GM18519 (cell line): ENCODE results near the gene ZNF527.
"Not testable (repeated sequence)": the region's sequence is repeated elsewhere in the genome, so short reads cannot be mapped to it uniquely, and the experiment has no call there.

Source experiments
- ATAC-seq: cut with Tn5 transposase; IDR thresholded peaks from one replicate; pipeline ENCODE4 v1.9.1; 2021; ENCODE audit warnings: mild to moderate bottlenecking, moderate library complexity; ENCODE audit not compliant: unreplicated experiment, low FRiP score

Gene ZNF527

GRCh38 chr19:37370880-37371661, at the start of gene ZNF527:
Gene ZNF527, plus strand, starts transcription at chr19:37371099. Its CDS starts 3,100 bp downstream, at chr19:37374199.
- ATAC-seq, result peak; percentile 89

- ATAC-seq, result no peak
Observed at GRCh38 chr19:37329686-37330085, 41.2 kb upstream of the ZNF527 start.

GRCh38 chr19:37332839-37333238, 38.1 kb upstream of the ZNF527 start:
- ATAC-seq, result no peak

- ATAC-seq, result no peak
Observed at GRCh38 chr19:37333457-37333856, 37.4 kb upstream of the ZNF527 start.

GRCh38 chr19:37334179-37335071, 36.5 kb upstream of the ZNF527 start:
- ATAC-seq, result no peak

- ATAC-seq, result no peak
Observed at GRCh38 chr19:37342753-37343152, 28.1 kb upstream of the ZNF527 start.

- no peak for ATAC-seq
Observed at GRCh38 chr19:37346091-37346490, 24.8 kb upstream of the ZNF527 start.

GRCh38 chr19:37348060-37348459, 22.8 kb upstream of the ZNF527 start:
- ATAC-seq, result no peak

- ATAC-seq, result no peak
Observed at GRCh38 chr19:37353968-37354367, 16.9 kb upstream of the ZNF527 start.

GRCh38 chr19:37355901-37356300, 15.0 kb upstream of the ZNF527 start:
- no peak for ATAC-seq

- ATAC-seq, result no peak
Observed at GRCh38 chr19:37361994-37362393, 8.9 kb upstream of the ZNF527 start.

GRCh38 chr19:37362733-37363132, 8.2 kb upstream of the ZNF527 start:
- no peak for ATAC-seq

- peak; percentile 7 for ATAC-seq
Observed at GRCh38 chr19:37370386-37370879, 466 bp upstream of the ZNF527 start.

GRCh38 chr19:37389234-37389633, 18.3 kb downstream of the ZNF527 start:
- ATAC-seq, result no peak

- not testable (repeated sequence) for ATAC-seq
Observed at GRCh38 chr19:37391399-37391798, 20.5 kb downstream of the ZNF527 start.

GRCh38 chr19:37401078-37401477, 30.2 kb downstream of the ZNF527 start:
- ATAC-seq, result no peak

GRCh38 chr19:37403403-37403802, 32.5 kb downstream of the ZNF527 start:
- no peak for ATAC-seq

- ATAC-seq, result not testable (repeated sequence)
Observed at GRCh38 chr19:37406140-37406846, 35.4 kb downstream of the ZNF527 start.

GRCh38 chr19:37412700-37413099, 41.8 kb downstream of the ZNF527 start:
- no peak for ATAC-seq

- no peak for ATAC-seq
Observed at GRCh38 chr19:37413313-37414084, 42.6 kb downstream of the ZNF527 start.
